ENCODE measurements around the gene CLDN34.
A peak's percentile ranks its signal among the peaks of the same experiment; 100 is the strongest.

The CLDN34 gene

GRCh38 chrX:9966775-9967408 lies at the start of gene CLDN34:
Gene CLDN34 (plus strand): TSS chrX:9967358. CDS start chrX:9967358, 0 bp downstream.
- DNase-seq: no peak

- no peak for DNase-seq
Observed at GRCh38 chrX:9917861-9918260, 49.3 kb upstream of the CLDN34 start.

- DNase-seq: no peak
Observed at GRCh38 chrX:9919632-9920172, 47.5 kb upstream of the CLDN34 start.

GRCh38 chrX:9921407-9921806 lies 45.8 kb upstream of the CLDN34 start:
- DNase-seq: no peak

GRCh38 chrX:9923357-9923756 lies 43.8 kb upstream of the CLDN34 start:
- DNase-seq: no peak

GRCh38 chrX:9926002-9926401 lies 41.2 kb upstream of the CLDN34 start:
- no peak for DNase-seq

- DNase-seq: no peak
Observed at GRCh38 chrX:9927698-9928482, 39.3 kb upstream of the CLDN34 start.

GRCh38 chrX:9935436-9935835 lies 31.7 kb upstream of the CLDN34 start:
- DNase-seq: no peak

GRCh38 chrX:9937761-9938160 lies 29.4 kb upstream of the CLDN34 start:
- no peak for DNase-seq

- no peak for DNase-seq
Observed at GRCh38 chrX:9938516-9938915, 28.6 kb upstream of the CLDN34 start.

- DNase-seq: no peak
Observed at GRCh38 chrX:9940421-9940820, 26.7 kb upstream of the CLDN34 start.

GRCh38 chrX:9942086-9942485 lies 25.1 kb upstream of the CLDN34 start:
- peak in 3 of 4 experiments; percentile 1 to 26 (median 24) for DNase-seq

GRCh38 chrX:9943420-9943819 lies 23.7 kb upstream of the CLDN34 start:
- DNase-seq: no peak

- no peak for DNase-seq
Observed at GRCh38 chrX:9947131-9947794, 19.9 kb upstream of the CLDN34 start.

- no peak for DNase-seq
Observed at GRCh38 chrX:9948406-9948805, 18.8 kb upstream of the CLDN34 start.

GRCh38 chrX:9952300-9952699 lies 14.9 kb upstream of the CLDN34 start:
- DNase-seq: no peak

GRCh38 chrX:9953396-9953795 lies 13.8 kb upstream of the CLDN34 start:
- DNase-seq: no peak

GRCh38 chrX:9955506-9955905 lies 11.7 kb upstream of the CLDN34 start:
- no peak for DNase-seq

- no peak for DNase-seq
Observed at GRCh38 chrX:9957743-9958142, 9.4 kb upstream of the CLDN34 start.

GRCh38 chrX:9958183-9958582 lies 9.0 kb upstream of the CLDN34 start:
- no peak for DNase-seq

- no peak for DNase-seq
Observed at GRCh38 chrX:9961750-9962149, 5.4 kb upstream of the CLDN34 start.

GRCh38 chrX:9977635-9978034 lies 10.5 kb downstream of the CLDN34 start:
- no peak for DNase-seq

- no peak for DNase-seq
Observed at GRCh38 chrX:9980401-9980800, 13.2 kb downstream of the CLDN34 start.

- DNase-seq: no peak
Observed at GRCh38 chrX:9980927-9981326, 13.8 kb downstream of the CLDN34 start.
